Right atrium auricular region (tissue), 2 donors: ENCODE measurements around the gene DUSP8. TPM values are rescaled to one million over a fixed set of nuclear protein-coding genes. Genes with fewer than 3 reads are reported as not detected.

Experiments
- DNase-seq: peaks from one replicate; pipeline ENCODE4 v3.0.0-alpha.2; 2019; ENCODE audit warnings: low spot score
- H3K27ac ChIP-seq, 2 donors: fragments of 200-600 bp; sonication (generic); 1 replicate in 1 of 2; 2 replicates in 1 of 2; pipeline ENCODE4 v1.5.1; 2016 to 2019
- H3K27me3 ChIP-seq, 2 donors: fragments of 200-600 bp; sonication (generic); one replicate each; pipeline versions ENCODE4 v1.5.1 to v1.6.0; 2017 to 2019
- H3K36me3 ChIP-seq: fragments of 200-600 bp; sonication (generic); one replicate; pipeline ENCODE4 v1.5.1; 2016
- H3K4me1 ChIP-seq, 2 donors: fragments of 200-600 bp; sonication (generic); one replicate each; pipeline versions ENCODE4 v1.5.1 to v1.6.0; 2017 to 2019
- H3K4me3 ChIP-seq, 2 donors: fragments of 200-600 bp; sonication (generic); 1 replicate in 1 of 2; 2 replicates in 1 of 2; pipeline ENCODE4 v1.5.1; 2017 to 2019; ENCODE audit warnings: mild to moderate bottlenecking in 1 of 2, moderate library complexity in 1 of 2
- H3K9me3 ChIP-seq, 2 donors: fragments of 200-600 bp; sonication (generic); one replicate each; pipeline ENCODE4 v1.5.1; 2019
- total RNA-seq, 2 donors: library from RNA; depleted of rRNA; stranded (reverse); fragments of >200 nt; gene quantifications; one replicate each; pipeline ENCODE4 v1.1.0, GENCODE V29; 2016
- TF ChIP-seq, protein P1 (sequence below), 2 donors: fragments of 200-600 bp; sonication (generic); IDR thresholded peaks; one replicate each; pipeline ENCODE4 v1.5.1; 2019; ENCODE audit warnings: antibody characterized with exemption in 2 of 2

Gene DUSP8
- total RNA-seq, 2 donors from 2014 or later, result 4.4 to 24.5 TPM

DNA sequence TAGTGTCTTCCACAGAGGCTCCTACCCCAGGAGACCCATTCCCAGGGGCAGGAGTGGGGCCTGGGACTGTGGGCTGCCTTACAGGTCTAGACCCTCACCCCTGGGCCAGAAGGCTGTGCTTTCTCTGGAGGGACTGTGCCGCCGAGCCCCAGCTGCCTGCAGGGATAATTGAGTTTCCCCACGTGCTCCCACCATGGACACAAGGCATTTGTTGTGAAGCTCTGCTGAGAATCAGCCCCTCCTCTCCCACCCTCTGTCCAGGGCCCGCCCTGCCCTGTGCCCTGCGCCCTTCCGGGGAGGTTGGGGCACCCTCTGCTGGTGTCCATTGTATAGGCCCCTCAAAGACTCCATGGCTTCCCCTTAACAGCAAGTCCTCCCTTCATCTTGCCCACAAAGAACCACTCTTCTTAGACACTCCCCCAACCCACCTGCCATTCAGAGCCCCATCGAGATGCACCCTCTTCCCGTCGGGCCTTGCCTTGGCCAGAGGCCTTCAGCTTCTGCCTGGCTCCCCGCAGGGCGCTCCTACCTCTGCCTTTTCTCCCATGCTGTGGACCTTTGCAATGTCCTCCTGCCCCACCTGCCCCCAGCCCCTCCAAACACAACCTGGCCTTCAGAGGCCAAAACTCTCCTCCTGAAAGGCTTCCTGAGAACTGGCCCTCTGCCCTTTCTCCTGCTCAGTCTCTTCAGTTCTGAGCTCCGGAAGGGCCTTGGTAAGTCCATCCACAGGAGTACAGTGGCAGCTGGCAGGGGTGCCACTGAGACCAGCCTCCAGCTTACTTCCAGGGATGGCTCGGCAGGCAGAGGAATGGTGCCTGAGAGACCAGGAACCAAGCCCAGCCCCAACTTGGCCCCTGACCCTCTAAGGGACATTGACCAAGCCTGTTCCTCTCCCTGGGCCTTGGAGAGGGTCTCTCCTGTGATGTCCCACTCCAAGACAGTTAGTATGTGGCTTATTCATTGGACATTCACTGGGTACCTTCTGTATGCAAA, 22.4 kb downstream of the DUSP8 start:
- no peak overlapping the region for H3K4me3 ChIP-seq
- peaks cover 0 to 43% of the 10 kb centered on the region in 2 donors for H3K4me1 ChIP-seq
- no peaks in the 10 kb centered on the region for H3K36me3 ChIP-seq
- no peak for DNase-seq
- TF ChIP-seq, protein P1, sequence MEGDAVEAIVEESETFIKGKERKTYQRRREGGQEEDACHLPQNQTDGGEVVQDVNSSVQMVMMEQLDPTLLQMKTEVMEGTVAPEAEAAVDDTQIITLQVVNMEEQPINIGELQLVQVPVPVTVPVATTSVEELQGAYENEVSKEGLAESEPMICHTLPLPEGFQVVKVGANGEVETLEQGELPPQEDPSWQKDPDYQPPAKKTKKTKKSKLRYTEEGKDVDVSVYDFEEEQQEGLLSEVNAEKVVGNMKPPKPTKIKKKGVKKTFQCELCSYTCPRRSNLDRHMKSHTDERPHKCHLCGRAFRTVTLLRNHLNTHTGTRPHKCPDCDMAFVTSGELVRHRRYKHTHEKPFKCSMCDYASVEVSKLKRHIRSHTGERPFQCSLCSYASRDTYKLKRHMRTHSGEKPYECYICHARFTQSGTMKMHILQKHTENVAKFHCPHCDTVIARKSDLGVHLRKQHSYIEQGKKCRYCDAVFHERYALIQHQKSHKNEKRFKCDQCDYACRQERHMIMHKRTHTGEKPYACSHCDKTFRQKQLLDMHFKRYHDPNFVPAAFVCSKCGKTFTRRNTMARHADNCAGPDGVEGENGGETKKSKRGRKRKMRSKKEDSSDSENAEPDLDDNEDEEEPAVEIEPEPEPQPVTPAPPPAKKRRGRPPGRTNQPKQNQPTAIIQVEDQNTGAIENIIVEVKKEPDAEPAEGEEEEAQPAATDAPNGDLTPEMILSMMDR (IDR thresholded peaks at IDR 0.05), result peak in 1 of 2 donors; percentile 23
- H3K9me3 ChIP-seq, result no peaks in the 10 kb centered on the region
- peaks cover 0 to 9% of the 10 kb centered on the region in 2 donors for H3K27me3 ChIP-seq
- H3K27ac ChIP-seq, result peak overlapping the region; percentile 85 to 94

DNA sequence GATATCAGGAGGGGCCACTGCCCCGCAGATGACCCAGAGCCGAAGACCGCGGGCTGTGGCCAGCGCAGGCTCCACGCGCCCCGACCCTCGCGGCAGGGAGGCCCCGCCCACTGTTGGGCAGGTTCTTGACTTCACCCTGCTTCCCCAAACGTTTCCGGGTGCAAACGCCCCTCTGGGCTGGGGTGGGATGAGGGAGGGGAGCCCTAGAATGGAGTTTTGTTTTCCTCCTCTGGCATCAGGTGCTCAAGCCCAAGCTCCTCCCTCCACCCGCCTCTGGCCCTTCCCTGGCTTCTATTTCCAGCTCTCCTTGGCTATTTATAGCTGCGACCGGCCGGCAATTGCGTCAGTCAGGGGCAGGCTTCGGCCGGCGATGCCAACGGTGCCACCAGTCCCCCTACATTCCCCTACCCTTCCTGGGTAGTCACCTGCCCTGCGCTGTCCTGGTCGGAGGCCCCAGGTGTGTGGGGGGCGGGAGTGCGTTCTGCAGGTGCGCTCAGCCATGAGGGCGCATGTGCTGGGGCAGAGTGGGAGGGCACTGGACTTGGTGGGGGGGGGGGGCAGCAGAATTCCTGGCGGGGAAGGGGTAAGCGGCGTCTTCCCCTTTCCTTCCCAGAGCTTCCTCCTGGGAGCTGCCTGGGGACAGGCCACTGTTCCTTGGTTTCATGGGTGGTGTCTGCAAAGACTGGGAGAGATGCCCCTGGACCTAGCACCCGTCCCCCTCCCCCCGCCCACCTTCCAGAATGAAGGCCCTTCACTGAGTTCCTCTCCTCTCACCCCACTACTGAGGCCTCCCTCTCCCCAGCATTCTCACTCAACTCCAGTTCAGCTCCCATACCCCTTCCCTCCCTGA, 23.6 kb downstream of the DUSP8 start:
- peak overlapping the region; percentile 3 to 43 for H3K4me3 ChIP-seq
- peaks cover 0 to 43% of the 10 kb centered on the region in 2 donors for H3K4me1 ChIP-seq
- no peaks in the 10 kb centered on the region for H3K36me3 ChIP-seq
- TF ChIP-seq, protein P1 (IDR thresholded peaks at IDR 0.05), result no peak
- peak overlapping the region; percentile 85 to 94 for H3K27ac ChIP-seq
- H3K9me3 ChIP-seq, result no peaks in the 10 kb centered on the region
- DNase-seq, result peak; percentile 76
- peaks cover 0 to 9% of the 10 kb centered on the region in 2 donors for H3K27me3 ChIP-seq

DNA sequence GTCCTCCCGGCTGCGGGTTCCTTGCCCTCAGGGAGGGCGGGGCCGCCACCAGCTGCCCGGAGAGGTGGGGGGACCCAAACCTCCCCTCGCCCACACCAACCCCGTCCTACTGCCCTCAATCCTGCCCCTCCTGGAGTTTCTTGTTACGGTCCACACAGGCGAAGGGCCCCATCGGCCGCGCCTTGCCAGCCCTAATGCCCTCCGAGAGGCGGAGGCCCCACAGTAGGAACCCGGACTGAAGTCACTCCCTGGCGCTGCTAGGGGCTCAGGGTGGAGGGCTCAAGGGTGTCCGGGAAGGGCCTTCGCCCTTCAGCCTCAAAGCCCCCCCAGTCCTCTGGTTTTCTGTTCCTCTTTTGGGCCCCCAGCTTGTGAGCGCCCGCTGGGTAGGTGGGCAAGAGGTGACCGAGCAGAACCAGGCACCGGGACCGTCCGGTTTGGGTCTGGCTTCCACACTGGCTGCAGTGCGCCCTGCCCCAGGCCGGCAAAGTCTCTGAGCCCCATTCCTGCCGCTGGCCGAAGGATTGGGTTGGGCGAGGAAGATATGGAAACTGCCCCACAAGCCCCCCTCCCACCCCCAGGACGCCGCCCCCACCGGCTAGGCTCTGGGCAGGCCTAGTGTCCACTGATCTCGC, 24.5 kb downstream of the DUSP8 start:
- H3K27me3 ChIP-seq, result peaks cover 0 to 9% of the 10 kb centered on the region in 2 donors
- peak overlapping the region; percentile 43 to 44 for H3K4me3 ChIP-seq
- no peak for DNase-seq
- TF ChIP-seq, protein P1 (IDR thresholded peaks at IDR 0.05), result no peak
- no peaks in the 10 kb centered on the region for H3K36me3 ChIP-seq
- peaks cover 0 to 38% of the 10 kb centered on the region in 2 donors for H3K4me1 ChIP-seq
- peak overlapping the region; percentile 85 to 94 for H3K27ac ChIP-seq
- H3K9me3 ChIP-seq, result no peaks in the 10 kb centered on the region

DNA sequence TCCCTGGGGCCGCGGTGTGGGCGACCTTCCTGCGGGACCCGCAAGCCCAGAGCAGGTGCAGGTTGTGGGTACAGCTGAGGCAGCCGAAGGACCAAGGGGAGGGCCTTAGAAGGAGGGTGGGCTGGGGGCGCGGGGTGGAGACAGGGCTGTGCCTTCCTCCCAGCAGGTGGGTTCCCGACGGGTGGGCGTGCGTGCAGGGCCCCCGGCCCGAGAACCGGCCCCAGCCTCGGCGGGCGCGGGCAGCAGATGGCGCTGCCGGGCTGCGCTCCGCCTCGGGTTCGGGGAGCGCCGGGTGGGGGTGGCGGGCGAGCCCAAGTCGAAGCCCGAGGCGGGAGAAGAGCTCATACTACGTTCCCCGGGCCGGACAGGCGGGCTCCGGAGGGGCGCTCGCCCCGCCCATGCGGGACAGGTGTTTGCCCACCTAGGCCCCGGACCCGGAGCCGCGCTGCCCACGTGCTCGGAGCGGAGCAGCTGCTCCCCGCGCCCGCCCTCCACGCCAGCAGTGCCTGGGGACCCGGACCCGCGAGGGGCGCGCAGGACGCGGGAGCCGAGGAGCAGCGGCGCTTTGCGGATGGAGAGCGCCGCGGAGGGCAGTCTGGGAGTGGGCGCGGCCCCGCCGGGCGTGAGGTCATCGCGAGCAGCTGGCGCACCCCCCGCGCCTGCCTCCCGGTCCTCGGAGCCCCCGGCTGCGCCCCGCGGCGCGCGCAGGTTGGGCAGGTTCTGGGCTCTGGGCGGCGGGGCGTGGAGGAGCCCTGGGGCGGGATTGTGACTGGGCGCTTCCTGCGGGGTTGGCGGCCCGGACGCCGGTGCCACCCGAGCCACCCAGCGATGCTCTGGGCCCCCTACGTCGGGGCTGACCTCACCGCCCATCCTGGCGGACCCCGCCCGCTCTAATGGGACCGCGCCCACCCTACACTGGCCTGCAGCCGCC, 25.3 kb downstream of the DUSP8 start:
- DNase-seq, result no peak
- Histone ChIP-seq H3K36me3 (no peaks in the 10 kb centered on the region), H3K4me3 (peak overlapping the region; percentile 43 to 44), H3K9me3 (no peaks in the 10 kb centered on the region), H3K27me3 (peaks cover 0 to 9% of the 10 kb centered on the region in 2 donors), H3K27ac (peak overlapping the region; percentile 85 to 94), H3K4me1 (peaks cover 0 to 34% of the 10 kb centered on the region in 2 donors)
- TF ChIP-seq, protein P1 (IDR thresholded peaks at IDR 0.05), result peak; percentile 90 to 96
